ENCODE results near the gene PTPRN2.
"Not testable (repeated sequence)": the region's sequence is repeated elsewhere in the genome, so short reads cannot be mapped to it uniquely, and the experiment has no call there.

PTPRN2 gene

GRCh38 chr7:158414002-158414401, 173.6 kb downstream of the PTPRN2 start:
- peak; percentile 71 for DNase-seq

GRCh38 chr7:158411232-158411950, 176.2 kb downstream of the PTPRN2 start:
- no peak for DNase-seq

GRCh38 chr7:158410720-158411119, 176.9 kb downstream of the PTPRN2 start:
- no peak for DNase-seq

- no peak for DNase-seq
Measured at GRCh38 chr7:158409816-158410330, 177.8 kb downstream of the PTPRN2 start.

- DNase-seq, result no peak
Measured at GRCh38 chr7:158409120-158409519, 178.5 kb downstream of the PTPRN2 start.

GRCh38 chr7:158408318-158408920, 179.2 kb downstream of the PTPRN2 start:
- no peak for DNase-seq

GRCh38 chr7:158407581-158408317, 179.9 kb downstream of the PTPRN2 start:
- DNase-seq, result peak; percentile 52

GRCh38 chr7:158406801-158407200, 180.8 kb downstream of the PTPRN2 start:
- DNase-seq, result no peak

- DNase-seq, result no peak
Measured at GRCh38 chr7:158406364-158406763, 181.3 kb downstream of the PTPRN2 start.

GRCh38 chr7:158405771-158406170, 181.9 kb downstream of the PTPRN2 start:
- DNase-seq, result not testable (repeated sequence)

GRCh38 chr7:158405324-158405723, 182.3 kb downstream of the PTPRN2 start:
- DNase-seq, result no peak

GRCh38 chr7:158404031-158404761, 183.4 kb downstream of the PTPRN2 start:
- no peak for DNase-seq

- DNase-seq, result no peak
Measured at GRCh38 chr7:158403013-158403821, 184.4 kb downstream of the PTPRN2 start.

- no peak for DNase-seq
Measured at GRCh38 chr7:158402471-158402870, 185.2 kb downstream of the PTPRN2 start.

GRCh38 chr7:158401826-158402225, 185.8 kb downstream of the PTPRN2 start:
- DNase-seq, result no peak

GRCh38 chr7:158401295-158401694, 186.3 kb downstream of the PTPRN2 start:
- DNase-seq, result no peak

GRCh38 chr7:158400601-158401225, 186.9 kb downstream of the PTPRN2 start:
- no peak for DNase-seq

GRCh38 chr7:158399762-158400161, 187.9 kb downstream of the PTPRN2 start:
- no peak for DNase-seq

- no peak for DNase-seq
Measured at GRCh38 chr7:158398750-158399149, 188.9 kb downstream of the PTPRN2 start.

- DNase-seq, result no peak
Measured at GRCh38 chr7:158397885-158398284, 189.7 kb downstream of the PTPRN2 start.

- DNase-seq, result no peak
Measured at GRCh38 chr7:158396982-158397862, 190.4 kb downstream of the PTPRN2 start.
